ENCODE results near the gene KRTAP10-12.
"Not testable (repeated sequence)": the region's sequence is repeated elsewhere in the genome, so short reads cannot be mapped to it uniquely, and the experiment has no call there.

DNA sequence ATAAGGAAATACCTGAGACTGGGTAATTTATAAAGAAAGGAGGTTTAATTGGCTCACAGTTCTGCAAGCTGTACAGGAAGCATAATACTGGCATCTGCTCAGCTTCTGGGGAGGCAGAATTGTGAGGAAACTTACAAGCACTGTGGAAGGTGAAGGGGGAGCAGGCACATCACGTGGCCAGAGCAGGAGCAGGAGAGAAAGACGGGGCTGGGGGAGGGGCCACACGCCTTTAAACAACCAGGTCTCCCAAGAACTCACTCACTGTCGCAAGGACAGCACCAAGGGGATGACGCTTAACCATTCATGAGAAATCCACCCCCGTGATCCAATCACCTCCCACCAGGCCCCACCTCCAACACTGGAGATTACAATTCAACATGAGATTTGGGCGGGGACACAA lies 35.4 kb upstream of the KRTAP10-12 start:
- TF ChIP-seq EZH2 (IDR thresholded peaks at IDR 0.05): not testable (repeated sequence)
- TF ChIP-seq, protein P1, sequence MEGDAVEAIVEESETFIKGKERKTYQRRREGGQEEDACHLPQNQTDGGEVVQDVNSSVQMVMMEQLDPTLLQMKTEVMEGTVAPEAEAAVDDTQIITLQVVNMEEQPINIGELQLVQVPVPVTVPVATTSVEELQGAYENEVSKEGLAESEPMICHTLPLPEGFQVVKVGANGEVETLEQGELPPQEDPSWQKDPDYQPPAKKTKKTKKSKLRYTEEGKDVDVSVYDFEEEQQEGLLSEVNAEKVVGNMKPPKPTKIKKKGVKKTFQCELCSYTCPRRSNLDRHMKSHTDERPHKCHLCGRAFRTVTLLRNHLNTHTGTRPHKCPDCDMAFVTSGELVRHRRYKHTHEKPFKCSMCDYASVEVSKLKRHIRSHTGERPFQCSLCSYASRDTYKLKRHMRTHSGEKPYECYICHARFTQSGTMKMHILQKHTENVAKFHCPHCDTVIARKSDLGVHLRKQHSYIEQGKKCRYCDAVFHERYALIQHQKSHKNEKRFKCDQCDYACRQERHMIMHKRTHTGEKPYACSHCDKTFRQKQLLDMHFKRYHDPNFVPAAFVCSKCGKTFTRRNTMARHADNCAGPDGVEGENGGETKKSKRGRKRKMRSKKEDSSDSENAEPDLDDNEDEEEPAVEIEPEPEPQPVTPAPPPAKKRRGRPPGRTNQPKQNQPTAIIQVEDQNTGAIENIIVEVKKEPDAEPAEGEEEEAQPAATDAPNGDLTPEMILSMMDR (IDR thresholded peaks at IDR 0.05): not testable (repeated sequence)

Measured in neural progenitor cell (in vitro differentiated cells).